Measurements from ENCODE around the gene EXOSC5.
"Not testable (repeated sequence)": the region's sequence is repeated elsewhere in the genome, so short reads cannot be mapped to it uniquely, and the experiment has no call there.

The EXOSC5 gene

GRCh38 chr19:41410336-41411054, 13.3 kb upstream of the EXOSC5 start:
- H3K4ac ChIP-seq (ENCODE audit: low read depth in 1 of 2, low read length in 2 of 2) = no peak overlapping the region
- H3K27me3 ChIP-seq (ENCODE audit: control insufficient read depth in 1 of 2, insufficient read depth in 1 of 2, low read length in 2 of 2) = no peaks in the 10 kb centered on the region
- H3K4me3 ChIP-seq (ENCODE audit: insufficient read depth in 1 of 2, low read depth in 1 of 2, low read length in 2 of 2) = no peak overlapping the region
- 95% methylated on average over 23 of the region's 23 CpGs for WGBS
- H2AFZ ChIP-seq (ENCODE audit: low read depth, low read length) = no peak overlapping the region
- peaks cover 42 to 45% of the 10 kb centered on the region in 2 experiments for H3K36me3 ChIP-seq (ENCODE audit: control insufficient read depth in 1 of 2, insufficient read depth in 2 of 2, low read depth in 1 of 2, low read length in 2 of 2)
- H4K8ac ChIP-seq (ENCODE audit: low read length) = no peak overlapping the region
- H2BK15ac ChIP-seq (ENCODE audit: low read depth, poor library complexity, severe bottlenecking) = no peak overlapping the region
- H2BK12ac ChIP-seq (ENCODE audit: low read length in 2 of 2) = no peak overlapping the region
- no peaks in the 10 kb centered on the region for H3K9me3 ChIP-seq (ENCODE audit: control insufficient read depth, low read length)
- H4K91ac ChIP-seq (ENCODE audit: low read length) = no peak overlapping the region
- H3K4me1 ChIP-seq (ENCODE audit: control insufficient read depth, insufficient read depth, low read depth, low read length) = peaks cover 26% of the 10 kb centered on the region
- no peak overlapping the region for H3K23ac ChIP-seq (ENCODE audit: low read length in 2 of 2)
- H3K79me1 ChIP-seq (replicated peaks; ENCODE audit: low read length, poor library complexity, severe bottlenecking) = peaks cover 11% of the 10 kb centered on the region
- H2BK120ac ChIP-seq (ENCODE audit: low read depth, low read length) = no peak overlapping the region
- no peak overlapping the region for H3K4me2 ChIP-seq (ENCODE audit: low read length, poor library complexity, severe bottlenecking)
- no peak overlapping the region for H2AK5ac ChIP-seq (ENCODE audit: low read length, severe bottlenecking)
- H3K14ac ChIP-seq (ENCODE audit: low read length in 2 of 2) = no peak overlapping the region
- no peak overlapping the region for H3K9ac ChIP-seq (ENCODE audit: low read length)
- no peak for DNase-seq
- H2BK5ac ChIP-seq (ENCODE audit: low read depth, low read length, poor library complexity, severe bottlenecking) = no peak overlapping the region
- H3K18ac ChIP-seq (ENCODE audit: low read depth in 1 of 2, low read length in 2 of 2) = no peak overlapping the region
- no peak overlapping the region for H3K27ac ChIP-seq (ENCODE audit: low read length, poor library complexity, severe bottlenecking)

GRCh38 chr19:41409288-41409687, 12.1 kb upstream of the EXOSC5 start:
- peak; percentile 34 for DNase-seq
- no peak overlapping the region for H3K4me3 ChIP-seq (ENCODE audit: insufficient read depth in 1 of 2, low read depth in 1 of 2, low read length in 2 of 2)
- no peak overlapping the region for H2BK120ac ChIP-seq (ENCODE audit: low read depth, low read length)
- no peak overlapping the region for H3K14ac ChIP-seq (ENCODE audit: low read length in 2 of 2)
- H3K9me3 ChIP-seq (ENCODE audit: control insufficient read depth, low read length) = no peaks in the 10 kb centered on the region
- peaks cover 30 to 33% of the 10 kb centered on the region in 2 experiments for H3K36me3 ChIP-seq (ENCODE audit: control insufficient read depth in 1 of 2, insufficient read depth in 2 of 2, low read depth in 1 of 2, low read length in 2 of 2)
- no peak overlapping the region for H2AK5ac ChIP-seq (ENCODE audit: low read length, severe bottlenecking)
- H2BK12ac ChIP-seq (ENCODE audit: low read length in 2 of 2) = no peak overlapping the region
- no peaks in the 10 kb centered on the region for H3K27me3 ChIP-seq (ENCODE audit: control insufficient read depth in 1 of 2, insufficient read depth in 1 of 2, low read length in 2 of 2)
- no peak overlapping the region for H2BK15ac ChIP-seq (ENCODE audit: low read depth, poor library complexity, severe bottlenecking)
- no peak overlapping the region for H2AFZ ChIP-seq (ENCODE audit: low read depth, low read length)
- H3K9ac ChIP-seq (ENCODE audit: low read length) = no peak overlapping the region
- 58% methylated on average over 4 of the region's 4 CpGs for WGBS
- H2BK5ac ChIP-seq (ENCODE audit: low read depth, low read length, poor library complexity, severe bottlenecking) = no peak overlapping the region
- no peak overlapping the region for H3K4ac ChIP-seq (ENCODE audit: low read depth in 1 of 2, low read length in 2 of 2)
- peaks cover 11% of the 10 kb centered on the region for H3K79me1 ChIP-seq (replicated peaks; ENCODE audit: low read length, poor library complexity, severe bottlenecking)
- no peak overlapping the region for H3K23ac ChIP-seq (ENCODE audit: low read length in 2 of 2)
- H3K27ac ChIP-seq (ENCODE audit: low read length, poor library complexity, severe bottlenecking) = no peak overlapping the region
- peaks cover 20% of the 10 kb centered on the region for H3K4me1 ChIP-seq (ENCODE audit: control insufficient read depth, insufficient read depth, low read depth, low read length)
- no peak overlapping the region for H3K4me2 ChIP-seq (ENCODE audit: low read length, poor library complexity, severe bottlenecking)
- H4K91ac ChIP-seq (ENCODE audit: low read length) = no peak overlapping the region
- no peak overlapping the region for H4K8ac ChIP-seq (ENCODE audit: low read length)
- no peak overlapping the region for H3K18ac ChIP-seq (ENCODE audit: low read depth in 1 of 2, low read length in 2 of 2)

- not testable (repeated sequence) for DNase-seq; H3K18ac ChIP-seq (ENCODE audit: low read depth in 1 of 2, low read length in 2 of 2); H3K27me3 ChIP-seq (ENCODE audit: control insufficient read depth in 1 of 2, insufficient read depth in 1 of 2, low read length in 2 of 2); H4K8ac ChIP-seq (ENCODE audit: low read length); H3K9me3 ChIP-seq (ENCODE audit: control insufficient read depth, low read length); H3K14ac ChIP-seq (ENCODE audit: low read length in 2 of 2); H3K4me2 ChIP-seq (ENCODE audit: low read length, poor library complexity, severe bottlenecking); H3K23ac ChIP-seq (ENCODE audit: low read length in 2 of 2); H2BK12ac ChIP-seq (ENCODE audit: low read length in 2 of 2); H4K91ac ChIP-seq (ENCODE audit: low read length); H3K4ac ChIP-seq (ENCODE audit: low read depth in 1 of 2, low read length in 2 of 2); H3K9ac ChIP-seq (ENCODE audit: low read length); H2BK15ac ChIP-seq (ENCODE audit: low read depth, poor library complexity, severe bottlenecking); H3K4me3 ChIP-seq (ENCODE audit: insufficient read depth in 1 of 2, low read depth in 1 of 2, low read length in 2 of 2); H2BK120ac ChIP-seq (ENCODE audit: low read depth, low read length); H2BK5ac ChIP-seq (ENCODE audit: low read depth, low read length, poor library complexity, severe bottlenecking); H2AFZ ChIP-seq (ENCODE audit: low read depth, low read length); H3K27ac ChIP-seq (ENCODE audit: low read length, poor library complexity, severe bottlenecking)
- peaks cover 11% of the 10 kb centered on the region for H3K79me1 ChIP-seq (replicated peaks; ENCODE audit: low read length, poor library complexity, severe bottlenecking)
- 96% methylated on average over 5 of the region's 5 CpGs for WGBS
- peaks cover 26 to 29% of the 10 kb centered on the region in 2 experiments for H3K36me3 ChIP-seq (ENCODE audit: control insufficient read depth in 1 of 2, insufficient read depth in 2 of 2, low read depth in 1 of 2, low read length in 2 of 2)
- peaks cover 20% of the 10 kb centered on the region for H3K4me1 ChIP-seq (ENCODE audit: control insufficient read depth, insufficient read depth, low read depth, low read length)
- H2AK5ac ChIP-seq (ENCODE audit: low read length, severe bottlenecking) = peak overlapping the region; percentile 80
These were observed 11.7 kb upstream of the EXOSC5 start for GRCh38 chr19:41408846-41409245.

- Histone ChIP-seq H3K4ac (ENCODE audit: low read depth in 1 of 2, low read length in 2 of 2) (no peak overlapping the region), H3K9me3 (ENCODE audit: control insufficient read depth, low read length) (no peaks in the 10 kb centered on the region), H2BK120ac (ENCODE audit: low read depth, low read length) (no peak overlapping the region), H3K27ac (ENCODE audit: low read length, poor library complexity, severe bottlenecking) (no peak overlapping the region), H3K18ac (ENCODE audit: low read depth in 1 of 2, low read length in 2 of 2) (no peak overlapping the region), H3K4me3 (ENCODE audit: insufficient read depth in 1 of 2, low read depth in 1 of 2, low read length in 2 of 2) (no peak overlapping the region), H2BK5ac (ENCODE audit: low read depth, low read length, poor library complexity, severe bottlenecking) (no peak overlapping the region), H3K23ac (ENCODE audit: low read length in 2 of 2) (no peak overlapping the region), H3K14ac (ENCODE audit: low read length in 2 of 2) (no peak overlapping the region), H2BK12ac (ENCODE audit: low read length in 2 of 2) (no peak overlapping the region), H3K4me1 (ENCODE audit: control insufficient read depth, insufficient read depth, low read depth, low read length) (peaks cover 20% of the 10 kb centered on the region), H2BK15ac (ENCODE audit: low read depth, poor library complexity, severe bottlenecking) (no peak overlapping the region), H2AFZ (ENCODE audit: low read depth, low read length) (no peak overlapping the region), H3K27me3 (ENCODE audit: control insufficient read depth in 1 of 2, insufficient read depth in 1 of 2, low read length in 2 of 2) (no peaks in the 10 kb centered on the region), H4K8ac (ENCODE audit: low read length) (no peak overlapping the region), H3K36me3 (ENCODE audit: control insufficient read depth in 1 of 2, insufficient read depth in 2 of 2, low read depth in 1 of 2, low read length in 2 of 2) (peaks cover 24 to 27% of the 10 kb centered on the region in 2 experiments), H3K79me1 (replicated peaks; ENCODE audit: low read length, poor library complexity, severe bottlenecking) (peaks cover 14% of the 10 kb centered on the region), H2AK5ac (ENCODE audit: low read length, severe bottlenecking) (no peak overlapping the region), H3K9ac (ENCODE audit: low read length) (no peak overlapping the region), H4K91ac (ENCODE audit: low read length) (no peak overlapping the region), H3K4me2 (ENCODE audit: low read length, poor library complexity, severe bottlenecking) (no peak overlapping the region)
- WGBS = 88% methylated on average over 4 of the region's 4 CpGs
- no peak for DNase-seq
These were observed 11.1 kb upstream of the EXOSC5 start for GRCh38 chr19:41408256-41408655.
